Cardiac fibroblast (primary cell): ENCODE measurements around the gene RALGAPB.

Experiments
- DNase-seq, 2 donors: peaks; one replicate each; pipeline versions ENCODE4 v3.0.0 to v3.0.0-alpha.2; 2010; ENCODE audit warnings: low read depth in 2 of 2
- H3K4me3 ChIP-seq, 2 donors: replicated peaks in 1 of 2; 1 replicate in 1 of 2; 2 replicates in 1 of 2; pipeline ENCODE4 v1.5.1; 2011; ENCODE audit warnings: low read depth in 2 of 2, low read length in 2 of 2, mild to moderate bottlenecking in 2 of 2, moderate library complexity in 1 of 2
- CTCF ChIP-seq: IDR thresholded peaks from one replicate; pipeline ENCODE4 v1.5.1; 2011; ENCODE audit warnings: low read depth, mild to moderate bottlenecking, low read length, inconsistent platforms

Gene RALGAPB

GRCh38 chr20:38472513-38473366 lies at the start of gene RALGAPB:
RALGAPB (plus strand) TSS chr20:38472843; CDS start chr20:38488433, 15,590 bp downstream.
- peak; percentile 46 for TF ChIP-seq CTCF
- DNase-seq = peak; percentile 98
- peak within 1 kb of the TSS; percentile 81 to 87 for H3K4me3 ChIP-seq

GRCh38 chr20:38423541-38423940 lies 49.1 kb upstream of the RALGAPB start:
- TF ChIP-seq CTCF = no peak
- no peak overlapping the region for H3K4me3 ChIP-seq
- no peak for DNase-seq

GRCh38 chr20:38424401-38424800 lies 48.2 kb upstream of the RALGAPB start:
- no peak for TF ChIP-seq CTCF
- no peak overlapping the region for H3K4me3 ChIP-seq
- no peak for DNase-seq

GRCh38 chr20:38426006-38426897 lies 46.4 kb upstream of the RALGAPB start:
- no peak for TF ChIP-seq CTCF
- DNase-seq = peak; percentile 79 to 94
- H3K4me3 ChIP-seq = no peak overlapping the region

GRCh38 chr20:38427655-38428023 lies 45.0 kb upstream of the RALGAPB start:
- no peak for TF ChIP-seq CTCF
- no peak overlapping the region for H3K4me3 ChIP-seq
- no peak for DNase-seq

GRCh38 chr20:38428800-38429199 lies 43.8 kb upstream of the RALGAPB start:
- no peak for DNase-seq
- no peak overlapping the region for H3K4me3 ChIP-seq
- no peak for TF ChIP-seq CTCF
